Activated CD4-positive, alpha-beta memory T cell treated with anti-CD3 and anti-CD28 coated beads, Interleukin-2, amount 10 ng/mL, durations not matched to agents 7 days and 5 days (primary cell): ENCODE results near the gene TMEM114. TPM values are rescaled to one million over a fixed set of nuclear protein-coding genes. Genes with fewer than 3 reads are reported as not detected.

ENCODE experiments used
- CTCF ChIA-PET: fragments of 350-600 bp; sonication (Branson Sonifier 250); formaldehyde crosslinking; loops from one replicate; lab custom pipeline; 2021; ENCODE audit warnings: antibody characterized with exemption, inconsistent platforms; lab: Charles Lee
- POLR2A ChIA-PET: fragments of 350-600 bp; sonication (Branson Sonifier 250); formaldehyde crosslinking; loops from one replicate; lab custom pipeline; 2021; ENCODE audit warnings: antibody characterized with exemption; lab: Charles Lee
- DNase-seq: peaks from one replicate; pipeline ENCODE4 v3.0.0-alpha.2; 2020
- H3K27ac Mint-ChIP-seq: one replicate; pipeline ENCODE4 v1.8.0; 2021; ENCODE audit warnings: mild to moderate bottlenecking, mixed read lengths
- H3K27me3 Mint-ChIP-seq: one replicate; pipeline ENCODE4 v1.8.0; 2021; ENCODE audit warnings: mixed read lengths
- H3K36me3 Mint-ChIP-seq: one replicate; pipeline ENCODE4 v1.8.0; 2021; ENCODE audit warnings: low read depth, mixed read lengths
- H3K4me1 Mint-ChIP-seq: one replicate; pipeline ENCODE4 v1.8.0; 2021; ENCODE audit warnings: mixed read lengths
- H3K4me3 Mint-ChIP-seq: one replicate; pipeline ENCODE4 v1.8.0; 2021; ENCODE audit warnings: mild to moderate bottlenecking, mixed read lengths
- H3K9me3 Mint-ChIP-seq: one replicate; pipeline ENCODE4 v1.8.0; 2021; ENCODE audit warnings: mixed read lengths
- total RNA-seq, 2 experiments: library from RNA; stranded (reverse); gene quantifications; one replicate each; pipeline ENCODE4 v1.2.3, GENCODE V29; 2021

Gene TMEM114
- total RNA-seq, 2 experiments from 2014 or later, result not detected

GRCh38 chr16:8622315-8622656 lies 32.0 kb upstream of the TMEM114 start:
- Mint-ChIP-seq H3K4me3 (peak overlapping the region; percentile 98), H3K36me3 (peaks cover 9% of the 10 kb centered on the region), H3K27ac (peak overlapping the region; percentile 68), H3K27me3 (peaks cover 14% of the 10 kb centered on the region), H3K9me3 (no peaks in the 10 kb centered on the region), H3K4me1 (peaks cover 24% of the 10 kb centered on the region)
- CTCF ChIA-PET, result no interaction called here
- POLR2A ChIA-PET, result interaction anchor here (1.1 to 1.6 kb wide), 3 partner anchors 246 to 457 kb away, joined by 3 to 5 read pairs (median 4); no protein-coding TSS in a partner anchor
- no peak for DNase-seq

- peak within 1 kb of the TSS; percentile 98 for H3K4me3 Mint-ChIP-seq
- peak within 1 kb of the TSS; percentile 68 for H3K27ac Mint-ChIP-seq
- peak; percentile 92 for DNase-seq
- POLR2A ChIA-PET, result interaction anchor here (1.1 to 1.6 kb wide), 4 partner anchors 247 to 457 kb away, joined by 3 to 5 read pairs (median 4); no protein-coding TSS in a partner anchor
- CTCF ChIA-PET, result interaction anchor here (0.8 kb wide), 1 partner anchor 55 kb away, joined by 3 read pairs; no protein-coding TSS in a partner anchor
- H3K4me1 Mint-ChIP-seq, result peaks cover 20% of the 10 kb centered on the region
- H3K27me3 Mint-ChIP-seq, result peaks cover 14% of the 10 kb centered on the region
- no peaks in the 10 kb centered on the region for H3K9me3 Mint-ChIP-seq
- peaks cover 3% of the 10 kb centered on the region for H3K36me3 Mint-ChIP-seq
These were observed 31.4 kb upstream of the TMEM114 start, which contains the start of gene METTL22 for GRCh38 chr16:8621572-8622314. Gene METTL22 (plus strand): TSS chr16:8621698. CDS start chr16:8625666, 3,968 bp downstream.

GRCh38 chr16:8621222-8621571 lies 30.9 kb upstream of the TMEM114 start:
- no peak for DNase-seq
- ChIA-PET CTCF (interaction anchor here (0.8 kb wide), 1 partner anchor 54 kb away, joined by 3 read pairs; no protein-coding TSS in a partner anchor), POLR2A (interaction anchor here (1.1 to 1.6 kb wide), 3 partner anchors 247 to 458 kb away, joined by 3 to 5 read pairs (median 4); no protein-coding TSS in a partner anchor)
- peaks cover 3% of the 10 kb centered on the region for H3K36me3 Mint-ChIP-seq
- H3K9me3 Mint-ChIP-seq, result no peaks in the 10 kb centered on the region
- peak overlapping the region; percentile 68 for H3K27ac Mint-ChIP-seq
- peaks cover 20% of the 10 kb centered on the region for H3K4me1 Mint-ChIP-seq
- peaks cover 16% of the 10 kb centered on the region for H3K27me3 Mint-ChIP-seq
- H3K4me3 Mint-ChIP-seq, result peak overlapping the region; percentile 98

DNA sequence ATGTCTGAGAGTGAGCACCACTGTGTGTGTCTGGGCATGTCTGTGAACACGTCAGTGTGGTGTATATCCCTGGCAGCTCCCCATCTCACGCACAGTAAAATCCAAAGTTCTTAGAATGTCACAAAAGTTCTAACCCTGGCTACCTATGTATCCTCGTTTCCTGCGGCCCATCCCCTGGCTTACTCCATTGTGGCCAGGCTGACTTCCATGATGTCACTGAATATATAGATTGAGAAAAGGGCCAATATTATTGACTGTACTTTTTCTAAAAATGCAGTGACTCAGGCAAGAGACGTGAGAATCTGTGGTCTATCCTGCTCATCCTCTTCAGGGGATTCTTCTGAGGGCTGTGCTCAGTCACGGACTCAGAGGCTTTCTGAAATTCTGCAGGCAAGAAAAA lies 30.2 kb upstream of the TMEM114 start:
- H3K4me3 Mint-ChIP-seq, result peak overlapping the region; percentile 98
- CTCF ChIA-PET, result interaction anchor here (0.7 kb wide), 1 partner anchor 143 kb away, joined by 3 read pairs; no protein-coding TSS in a partner anchor
- peaks cover 20% of the 10 kb centered on the region for H3K4me1 Mint-ChIP-seq
- peaks cover 3% of the 10 kb centered on the region for H3K36me3 Mint-ChIP-seq
- no peak for DNase-seq
- POLR2A ChIA-PET, result interaction anchor here (0.6 to 1.1 kb wide), 2 partner anchors 229 to 250 kb away, joined by 3 read pairs; no protein-coding TSS in a partner anchor
- no peak overlapping the region for H3K27ac Mint-ChIP-seq
- H3K27me3 Mint-ChIP-seq, result peaks cover 16% of the 10 kb centered on the region
- H3K9me3 Mint-ChIP-seq, result no peaks in the 10 kb centered on the region

DNA sequence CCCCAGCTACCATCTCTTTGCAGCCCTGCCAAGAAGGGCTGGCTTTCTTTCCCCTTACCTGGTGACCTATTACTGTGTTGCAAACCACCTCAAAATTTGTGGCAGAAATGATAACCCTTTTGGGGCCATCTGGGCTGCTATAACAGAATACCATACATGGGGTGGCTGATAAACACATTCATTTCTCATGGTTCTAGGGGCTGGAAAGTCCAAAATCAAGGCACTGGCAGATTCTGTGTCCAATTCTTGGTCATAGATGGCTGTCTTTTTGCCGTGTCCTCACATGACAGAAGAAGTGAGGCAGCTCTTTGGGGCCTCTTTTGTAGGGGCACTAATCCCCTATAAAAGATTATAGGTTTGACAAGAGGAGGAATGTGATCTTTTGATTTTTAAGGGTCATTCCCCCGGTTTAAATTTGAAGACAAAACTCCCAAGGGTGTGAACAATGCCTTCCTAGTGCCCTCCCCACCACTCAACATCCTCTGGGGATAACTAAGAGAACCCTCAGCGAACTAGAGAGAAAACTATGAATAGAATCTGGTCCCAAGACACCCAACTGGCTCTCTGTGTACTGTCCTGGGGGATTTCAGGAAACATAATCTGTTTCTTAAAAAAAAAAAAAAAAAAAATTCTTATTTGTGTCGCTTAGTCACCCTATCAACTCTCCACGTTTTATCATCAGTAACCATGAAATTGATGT lies 29.5 kb upstream of the TMEM114 start:
- no peaks in the 10 kb centered on the region for H3K9me3 Mint-ChIP-seq
- H3K4me3 Mint-ChIP-seq, result no peak overlapping the region
- H3K4me1 Mint-ChIP-seq, result peaks cover 18% of the 10 kb centered on the region
- POLR2A ChIA-PET, result interaction anchor here (0.6 kb wide), 1 partner anchor 230 kb away, joined by 3 read pairs; no protein-coding TSS in a partner anchor
- CTCF ChIA-PET, result interaction anchor here (0.7 kb wide), 1 partner anchor 143 kb away, joined by 3 read pairs; no protein-coding TSS in a partner anchor
- no peak overlapping the region for H3K27ac Mint-ChIP-seq
- peaks cover 18% of the 10 kb centered on the region for H3K27me3 Mint-ChIP-seq
- peaks cover 3% of the 10 kb centered on the region for H3K36me3 Mint-ChIP-seq
- DNase-seq, result no peak

GRCh38 chr16:8614435-8615029 lies 24.2 kb upstream of the TMEM114 start:
- no peak overlapping the region for H3K27ac Mint-ChIP-seq
- H3K4me3 Mint-ChIP-seq, result no peak overlapping the region
- CTCF ChIA-PET, result no interaction called here
- H3K27me3 Mint-ChIP-seq, result peaks cover 26% of the 10 kb centered on the region
- H3K36me3 Mint-ChIP-seq, result no peaks in the 10 kb centered on the region
- POLR2A ChIA-PET, result no interaction called here
- H3K4me1 Mint-ChIP-seq, result no peaks in the 10 kb centered on the region
- no peaks in the 10 kb centered on the region for H3K9me3 Mint-ChIP-seq
- no peak for DNase-seq

DNA sequence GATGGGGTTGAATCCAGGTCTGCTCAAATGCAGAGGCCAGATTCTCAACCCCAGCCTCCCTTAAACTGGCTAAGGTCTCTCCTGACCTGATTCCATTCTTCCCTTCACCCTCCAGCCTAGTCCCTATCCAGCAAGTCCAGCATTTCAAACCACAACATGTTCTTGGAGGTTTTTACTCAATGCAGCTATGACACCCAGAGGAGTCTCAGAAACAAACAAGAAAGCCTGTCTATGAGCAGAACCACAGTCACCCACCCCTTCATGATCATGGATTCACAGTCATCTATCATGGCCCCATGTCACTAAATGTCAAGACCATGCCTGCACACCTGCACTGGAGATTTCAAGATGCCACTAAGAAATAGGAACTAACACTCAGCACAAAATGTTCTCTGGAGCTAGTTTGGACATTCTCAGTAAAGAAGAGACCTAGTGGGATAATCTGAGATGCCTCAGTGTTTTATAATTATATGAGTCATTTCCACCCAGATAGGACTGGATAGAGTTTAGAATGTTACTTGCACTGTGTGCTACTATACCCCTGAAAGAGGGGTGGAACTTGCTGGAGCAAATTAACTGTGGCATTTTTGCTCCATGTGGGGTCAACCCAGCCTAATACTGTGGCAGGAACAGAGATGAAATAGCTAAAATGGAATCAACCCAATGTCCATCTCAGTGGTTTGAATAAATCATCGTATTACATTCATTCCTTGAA lies 21.7 kb upstream of the TMEM114 start:
- Mint-ChIP-seq H3K9me3 (no peaks in the 10 kb centered on the region), H3K4me3 (no peak overlapping the region), H3K27me3 (peaks cover 21% of the 10 kb centered on the region), H3K27ac (no peak overlapping the region), H3K36me3 (no peaks in the 10 kb centered on the region), H3K4me1 (no peaks in the 10 kb centered on the region)
- ChIA-PET POLR2A (no interaction called here), CTCF (no interaction called here)
- DNase-seq, result no peak

GRCh38 chr16:8611122-8611521 lies 20.8 kb upstream of the TMEM114 start:
- DNase-seq, result no peak
- no peak overlapping the region for H3K4me3 Mint-ChIP-seq
- peaks cover 19% of the 10 kb centered on the region for H3K27me3 Mint-ChIP-seq
- no peak overlapping the region for H3K27ac Mint-ChIP-seq
- H3K36me3 Mint-ChIP-seq, result no peaks in the 10 kb centered on the region
- no peaks in the 10 kb centered on the region for H3K9me3 Mint-ChIP-seq
- ChIA-PET CTCF (interaction anchor here (0.7 kb wide), 1 partner anchor 30 kb away, joined by 3 read pairs; no protein-coding TSS in a partner anchor), POLR2A (no interaction called here)
- no peaks in the 10 kb centered on the region for H3K4me1 Mint-ChIP-seq

DNA sequence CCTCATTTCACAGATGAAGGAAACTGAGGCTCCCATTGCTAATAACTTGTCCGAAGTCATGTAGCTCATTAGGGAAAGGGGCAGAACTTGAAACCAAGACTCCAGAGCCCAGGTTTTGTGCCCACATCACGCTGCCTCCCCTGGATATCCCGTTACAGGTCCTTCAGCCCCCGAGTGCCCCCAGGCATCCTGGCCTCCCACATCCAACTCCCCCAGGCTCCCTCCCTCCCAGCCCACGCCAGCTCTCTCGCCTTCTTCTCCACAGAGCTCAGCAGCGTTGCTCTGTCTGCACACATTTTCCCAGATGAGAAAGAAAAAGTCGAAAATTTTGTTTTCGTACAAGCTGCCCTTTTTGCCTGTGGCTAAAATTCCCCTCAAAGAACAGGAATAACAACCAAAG lies 16.9 kb upstream of the TMEM114 start:
- Mint-ChIP-seq H3K27ac (no peak overlapping the region), H3K36me3 (no peaks in the 10 kb centered on the region), H3K4me3 (no peak overlapping the region), H3K9me3 (no peaks in the 10 kb centered on the region), H3K4me1 (no peaks in the 10 kb centered on the region), H3K27me3 (peaks cover 18% of the 10 kb centered on the region)
- POLR2A ChIA-PET, result no interaction called here
- DNase-seq, result no peak
- CTCF ChIA-PET, result no interaction called here

GRCh38 chr16:8605554-8605953 lies 15.2 kb upstream of the TMEM114 start:
- no peak for DNase-seq
- H3K9me3 Mint-ChIP-seq, result no peaks in the 10 kb centered on the region
- CTCF ChIA-PET, result no interaction called here
- H3K27me3 Mint-ChIP-seq, result peaks cover 12% of the 10 kb centered on the region
- H3K27ac Mint-ChIP-seq, result no peak overlapping the region
- no peak overlapping the region for H3K4me3 Mint-ChIP-seq
- POLR2A ChIA-PET, result no interaction called here
- H3K4me1 Mint-ChIP-seq, result no peaks in the 10 kb centered on the region
- no peaks in the 10 kb centered on the region for H3K36me3 Mint-ChIP-seq

DNA sequence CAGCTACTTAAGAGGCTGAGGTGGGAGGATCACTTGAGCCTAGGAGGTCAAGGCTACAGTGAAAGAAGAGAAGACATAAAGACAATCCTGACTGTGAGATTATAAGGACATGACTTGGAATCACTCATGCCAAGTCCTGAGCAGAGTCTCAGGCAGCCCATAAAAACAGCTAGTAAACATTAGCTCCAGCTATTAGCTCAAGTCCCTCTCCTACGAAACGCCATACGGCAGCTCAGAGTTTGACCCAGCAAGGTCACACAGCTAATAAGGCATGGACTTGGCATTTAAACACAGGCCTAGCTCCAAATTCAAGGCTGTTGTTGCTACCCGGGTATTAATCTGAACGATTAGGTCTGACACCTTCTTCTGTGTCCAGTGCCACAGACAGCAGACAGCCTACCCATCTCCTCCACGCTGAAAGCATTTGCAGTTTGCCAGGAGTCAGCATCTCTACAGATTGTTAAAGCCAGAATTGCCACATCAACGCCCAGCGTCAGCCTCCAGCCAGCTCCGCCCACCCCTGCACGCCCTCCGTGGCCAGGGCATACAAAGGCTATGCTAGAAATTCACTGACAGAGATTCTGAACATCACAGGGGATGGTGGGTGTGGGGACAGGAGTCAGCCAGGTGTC lies 9.9 kb upstream of the TMEM114 start:
- ChIA-PET CTCF (no interaction called here), POLR2A (no interaction called here)
- no peak overlapping the region for H3K4me3 Mint-ChIP-seq
- no peak overlapping the region for H3K27ac Mint-ChIP-seq
- H3K27me3 Mint-ChIP-seq, result peaks cover 3% of the 10 kb centered on the region
- peaks cover 6% of the 10 kb centered on the region for H3K9me3 Mint-ChIP-seq
- no peaks in the 10 kb centered on the region for H3K36me3 Mint-ChIP-seq
- no peak for DNase-seq
- H3K4me1 Mint-ChIP-seq, result no peaks in the 10 kb centered on the region

DNA sequence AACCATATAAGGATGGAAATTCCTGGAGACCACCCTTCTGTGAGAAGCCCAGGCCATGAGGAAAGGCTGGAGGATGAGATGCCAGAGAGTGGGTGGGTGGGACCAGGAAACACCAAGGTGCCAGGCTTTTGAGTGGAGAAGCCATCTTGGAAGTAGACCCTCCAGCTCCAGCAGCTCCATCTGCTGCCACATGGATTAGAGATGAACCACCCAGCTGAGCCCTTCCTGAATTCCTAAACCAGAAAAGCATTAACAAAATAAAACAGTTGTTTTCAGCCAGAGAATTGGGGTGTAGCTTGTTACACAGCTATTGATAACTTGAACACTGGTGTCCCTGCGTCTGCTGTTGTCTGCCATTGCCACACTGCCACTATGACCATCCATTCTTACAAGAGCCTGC lies 6.3 kb upstream of the TMEM114 start:
- no peaks in the 10 kb centered on the region for H3K4me1 Mint-ChIP-seq
- no peaks in the 10 kb centered on the region for H3K36me3 Mint-ChIP-seq
- CTCF ChIA-PET, result interaction anchor here (1.1 kb wide), 1 partner anchor 24 kb away, joined by 4 read pairs; no protein-coding TSS in a partner anchor
- no peak overlapping the region for H3K27ac Mint-ChIP-seq
- H3K4me3 Mint-ChIP-seq, result no peak overlapping the region
- POLR2A ChIA-PET, result no interaction called here
- H3K9me3 Mint-ChIP-seq, result peaks cover 6% of the 10 kb centered on the region
- H3K27me3 Mint-ChIP-seq, result no peaks in the 10 kb centered on the region
- no peak for DNase-seq
